ENCODE results near the gene TFR2. TPM values are rescaled to one million over a fixed set of nuclear protein-coding genes. Genes with fewer than 3 reads are reported as not detected.

The TFR2 gene
- total and polyA plus RNA-seq, 2 donors (not counting 3 experiments of a cell fraction or from before 2014, with no cell fraction given): 0.37 to 0.60 TPM

GRCh38 chr7:100675105-100675451 lies 33.7 kb upstream of the TFR2 start:
- intact Hi-C loops (cut with micrococcal nuclease): loop anchor here (5.0 kb wide), 1 partner anchor 208 kb away; no protein-coding TSS in a partner anchor
- Histone ChIP-seq H3K4me2 (ENCODE audit: insufficient read depth, low read length) (peak overlapping the region; percentile 74), H3K36me3 (ENCODE audit: control insufficient read depth in 2 of 2, extremely low read depth in 1 of 2, insufficient read depth in 2 of 2, low read length in 2 of 2) (peaks cover 8 to 28% of the 10 kb centered on the region in 2 experiments), H3K9ac (replicated peaks; ENCODE audit: extremely low read depth, insufficient read depth, low read length) (peak overlapping the region; percentile 45), H3K9me1 (replicated peaks; ENCODE audit: control insufficient read depth, extremely low read depth, insufficient read depth, low read length) (no peaks in the 10 kb centered on the region), H3K4me1 (ENCODE audit: control insufficient read depth, extremely low read depth, insufficient read depth, low read length) (peaks cover 4% of the 10 kb centered on the region), H4K20me1 (replicated peaks; ENCODE audit: control insufficient read depth, extremely low read depth, insufficient read depth, low read length) (no peaks in the 10 kb centered on the region), H3K4me3 (replicated peaks in 1 of 3; ENCODE audit: insufficient read depth in 1 of 3, low read depth in 1 of 3, low read length in 3 of 3) (peak overlapping the region; percentile 70 to 88 (median 86)), H3K27me3 (ENCODE audit: control insufficient read depth in 2 of 2, insufficient read depth in 2 of 2, low read length in 2 of 2) (peaks cover 1 to 2% of the 10 kb centered on the region in 2 experiments), H3K9me3 (replicated peaks; ENCODE audit: control insufficient read depth, insufficient read depth, low read length) (no peaks in the 10 kb centered on the region), H3K79me2 (ENCODE audit: control insufficient read depth, insufficient read depth, low read length) (peaks cover 28% of the 10 kb centered on the region), H2AFZ (ENCODE audit: low read depth, low read length) (no peak overlapping the region), H3K27ac (ENCODE audit: insufficient read depth, low read depth, low read length) (no peak overlapping the region)
- CTCF ChIA-PET: interaction anchor here (0.7 to 1.4 kb wide), 4 partner anchors 8 to 177 kb away, joined by 3 to 5 read pairs (median 4); partner anchors contain the start of genes POP7 and SLC12A9
- dilution Hi-C loops (cut with MboI; ENCODE audit: extremely low pct_ligation_motif_present, low sequenced_read_pairs): no loop called here
- no TSS peak for BruUV-seq (replicated peaks)
- TF ChIP-seq POLR2AphosphoS5 (IDR thresholded peaks at IDR 0.05; ENCODE audit: insufficient read depth, low read depth, low read length) (no peak), MAX (IDR thresholded peaks at IDR 0.05; ENCODE audit: insufficient read depth, insufficient read length) (no peak), GATA2 (IDR thresholded peaks at IDR 0.05; ENCODE audit: insufficient read depth, insufficient read length, low read depth, low read length) (no peak), MYC (IDR thresholded peaks at IDR 0.05; ENCODE audit: low read depth, low read length) (no peak), POLR2A (IDR thresholded peaks at IDR 0.05; ENCODE audit: low read depth, low read length) (peak; percentile 5)
- POLR2A ChIA-PET: no interaction called here
- FAIRE-seq (no peak), DNase-seq (ENCODE audit: low read depth, low spot score) (no peak)

GRCh38 chr7:100674411-100675104 lies 33.2 kb upstream of the TFR2 start:
- peaks cover 4% of the 10 kb centered on the region for H3K4me1 ChIP-seq (ENCODE audit: control insufficient read depth, extremely low read depth, insufficient read depth, low read length)
- no peaks in the 10 kb centered on the region for H4K20me1 ChIP-seq (replicated peaks; ENCODE audit: control insufficient read depth, extremely low read depth, insufficient read depth, low read length)
- dilution Hi-C loops (cut with MboI; ENCODE audit: extremely low pct_ligation_motif_present, low sequenced_read_pairs): no loop called here
- H3K79me2 ChIP-seq (ENCODE audit: control insufficient read depth, insufficient read depth, low read length): peaks cover 28% of the 10 kb centered on the region
- no peaks in the 10 kb centered on the region for H3K9me3 ChIP-seq (replicated peaks; ENCODE audit: control insufficient read depth, insufficient read depth, low read length)
- H2AFZ ChIP-seq (ENCODE audit: low read depth, low read length): no peak overlapping the region
- H3K9ac ChIP-seq (replicated peaks; ENCODE audit: extremely low read depth, insufficient read depth, low read length): peak overlapping the region; percentile 45
- peaks cover 2 to 5% of the 10 kb centered on the region in 2 experiments for H3K27me3 ChIP-seq (ENCODE audit: control insufficient read depth in 2 of 2, insufficient read depth in 2 of 2, low read length in 2 of 2)
- H3K36me3 ChIP-seq (ENCODE audit: control insufficient read depth in 2 of 2, extremely low read depth in 1 of 2, insufficient read depth in 2 of 2, low read length in 2 of 2): peaks cover 8 to 28% of the 10 kb centered on the region in 2 experiments
- H3K9me1 ChIP-seq (replicated peaks; ENCODE audit: control insufficient read depth, extremely low read depth, insufficient read depth, low read length): no peaks in the 10 kb centered on the region
- DNase-seq (ENCODE audit: low read depth, low spot score) (peak; percentile 42), FAIRE-seq (no peak)
- peak overlapping the region; percentile 74 for H3K4me2 ChIP-seq (ENCODE audit: insufficient read depth, low read length)
- H3K4me3 ChIP-seq (replicated peaks in 1 of 3; ENCODE audit: insufficient read depth in 1 of 3, low read depth in 1 of 3, low read length in 3 of 3): peak overlapping the region; percentile 70 to 88 (median 86)
- CTCF ChIA-PET: interaction anchor here (0.6 to 1.4 kb wide), 5 partner anchors 9 to 297 kb away, joined by 3 to 5 read pairs (median 3); partner anchors contain the start of genes POP7 and SLC12A9
- no peak overlapping the region for H3K27ac ChIP-seq (ENCODE audit: insufficient read depth, low read depth, low read length)
- POLR2A ChIA-PET: no interaction called here
- no TSS peak for BruUV-seq (replicated peaks)
- intact Hi-C loops (cut with micrococcal nuclease): loop anchor here (5.0 kb wide), 1 partner anchor 207 kb away; no protein-coding TSS in a partner anchor
- no peak for TF ChIP-seq EZH2 (IDR thresholded peaks at IDR 0.05; ENCODE audit: borderline replicate concordance, low read depth, low read length, severe bottlenecking)
- no peak for TF ChIP-seq POLR2AphosphoS5 (IDR thresholded peaks at IDR 0.05; ENCODE audit: insufficient read depth, low read depth, low read length)
- no peak for TF ChIP-seq GATA2 (IDR thresholded peaks at IDR 0.05; ENCODE audit: insufficient read depth, insufficient read length, low read depth, low read length)
- no peak for TF ChIP-seq MYC (IDR thresholded peaks at IDR 0.05; ENCODE audit: low read depth, low read length)
- TF ChIP-seq POLR2A (IDR thresholded peaks at IDR 0.05; ENCODE audit: low read depth, low read length): no peak
- TF ChIP-seq MAX (IDR thresholded peaks at IDR 0.05; ENCODE audit: insufficient read depth, insufficient read length): no peak
- TF ChIP-seq FOS (IDR thresholded peaks at IDR 0.05; ENCODE audit: borderline replicate concordance, insufficient read depth, low read length): no peak
- no peak for TF ChIP-seq CTCF (IDR thresholded peaks at IDR 0.05; ENCODE audit: extremely low read depth in 1 of 2, insufficient read depth in 1 of 2, low read depth in 1 of 2, low read length in 2 of 2)
- no peak for TF ChIP-seq JUN (IDR thresholded peaks at IDR 0.05; ENCODE audit: borderline replicate concordance, insufficient read depth, insufficient read length, low read depth)
